ENCODE measurements around the gene EEF1B2. TPM values are rescaled to one million over a fixed set of nuclear protein-coding genes. Genes with fewer than 3 reads are reported as not detected.

The EEF1B2 gene
- total and polyA plus RNA-seq, 2 donors from 2014 or later = 444 to 529 TPM

DNA sequence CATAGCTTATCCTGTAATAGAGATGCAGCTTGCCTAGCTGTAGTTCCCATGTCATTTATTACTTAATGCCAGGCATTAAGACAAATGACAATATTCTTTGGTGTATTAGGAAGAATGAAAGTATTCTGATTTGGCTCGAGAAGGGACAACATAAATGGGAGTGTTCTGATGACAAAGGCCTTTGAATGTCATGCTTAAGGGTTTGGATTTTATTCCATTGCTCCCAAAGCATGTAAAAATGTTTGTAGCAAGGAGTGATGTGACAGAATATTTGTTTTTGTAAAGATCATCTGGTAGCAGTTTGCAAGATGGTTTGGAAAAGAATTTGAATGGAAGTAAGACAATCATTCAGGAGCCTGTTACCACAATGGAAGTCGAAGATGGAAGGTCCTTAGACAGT, 30.4 kb downstream of the EEF1B2 start:
- H3K4me1 ChIP-seq (ENCODE audit: control insufficient read depth in 2 of 3, insufficient read depth in 2 of 3, low read depth in 1 of 3, low read length in 3 of 3) = no peaks in the 10 kb centered on the region
- no peak for DNase-seq
- H3K36me3 ChIP-seq (ENCODE audit: control insufficient read depth in 2 of 3, insufficient read depth in 3 of 3, low read length in 3 of 3) = no peaks in the 10 kb centered on the region
- no peak for FAIRE-seq
- H3K4me3 ChIP-seq (ENCODE audit: low read length in 3 of 3) = no peak overlapping the region
- TF ChIP-seq, protein P1, sequence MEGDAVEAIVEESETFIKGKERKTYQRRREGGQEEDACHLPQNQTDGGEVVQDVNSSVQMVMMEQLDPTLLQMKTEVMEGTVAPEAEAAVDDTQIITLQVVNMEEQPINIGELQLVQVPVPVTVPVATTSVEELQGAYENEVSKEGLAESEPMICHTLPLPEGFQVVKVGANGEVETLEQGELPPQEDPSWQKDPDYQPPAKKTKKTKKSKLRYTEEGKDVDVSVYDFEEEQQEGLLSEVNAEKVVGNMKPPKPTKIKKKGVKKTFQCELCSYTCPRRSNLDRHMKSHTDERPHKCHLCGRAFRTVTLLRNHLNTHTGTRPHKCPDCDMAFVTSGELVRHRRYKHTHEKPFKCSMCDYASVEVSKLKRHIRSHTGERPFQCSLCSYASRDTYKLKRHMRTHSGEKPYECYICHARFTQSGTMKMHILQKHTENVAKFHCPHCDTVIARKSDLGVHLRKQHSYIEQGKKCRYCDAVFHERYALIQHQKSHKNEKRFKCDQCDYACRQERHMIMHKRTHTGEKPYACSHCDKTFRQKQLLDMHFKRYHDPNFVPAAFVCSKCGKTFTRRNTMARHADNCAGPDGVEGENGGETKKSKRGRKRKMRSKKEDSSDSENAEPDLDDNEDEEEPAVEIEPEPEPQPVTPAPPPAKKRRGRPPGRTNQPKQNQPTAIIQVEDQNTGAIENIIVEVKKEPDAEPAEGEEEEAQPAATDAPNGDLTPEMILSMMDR (IDR thresholded peaks at IDR 0.05; ENCODE audit: borderline replicate concordance, extremely low read depth, insufficient read depth) = no peak
- no peak overlapping the region for H3K9ac ChIP-seq (ENCODE audit: low read length in 3 of 3)
- no peak overlapping the region for H3K27ac ChIP-seq (ENCODE audit: low read depth in 2 of 2, low read length in 2 of 2)
- intact Hi-C loops (cut with DNase I) = no loop called here
- H3K27me3 ChIP-seq (ENCODE audit: control insufficient read depth, insufficient read depth, low read length) = no peaks in the 10 kb centered on the region
- no peaks in the 10 kb centered on the region for H3K9me3 ChIP-seq (ENCODE audit: control insufficient read depth in 2 of 3, insufficient read depth in 1 of 3, low read length in 3 of 3)

DNA sequence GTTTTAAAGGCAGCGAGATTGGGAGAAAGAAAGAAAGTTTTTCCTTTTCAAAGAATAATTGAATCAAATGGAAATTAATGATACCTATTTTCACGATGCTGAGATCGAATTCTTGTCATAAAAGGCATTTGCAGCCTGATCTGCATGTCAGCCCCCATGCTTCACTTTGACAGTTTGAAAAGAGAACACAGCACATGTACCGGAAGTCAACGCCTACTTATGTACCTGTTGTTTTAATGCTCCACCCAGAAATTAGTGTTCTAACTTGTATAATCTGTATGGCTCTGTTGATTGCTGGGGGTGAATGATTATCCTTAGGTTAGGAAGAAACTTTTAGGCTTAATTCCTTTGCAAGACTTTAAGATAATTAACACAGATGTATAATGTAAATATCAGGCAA, 31.0 kb downstream of the EEF1B2 start:
- TF ChIP-seq, protein P1 (IDR thresholded peaks at IDR 0.05; ENCODE audit: borderline replicate concordance, extremely low read depth, insufficient read depth) = no peak
- no peaks in the 10 kb centered on the region for H3K9me3 ChIP-seq (ENCODE audit: control insufficient read depth in 2 of 3, insufficient read depth in 1 of 3, low read length in 3 of 3)
- no peak overlapping the region for H3K9ac ChIP-seq (ENCODE audit: low read length in 3 of 3)
- no peaks in the 10 kb centered on the region for H3K4me1 ChIP-seq (ENCODE audit: control insufficient read depth in 2 of 3, insufficient read depth in 2 of 3, low read depth in 1 of 3, low read length in 3 of 3)
- H3K4me3 ChIP-seq (ENCODE audit: low read length in 3 of 3) = no peak overlapping the region
- H3K36me3 ChIP-seq (ENCODE audit: control insufficient read depth in 2 of 3, insufficient read depth in 3 of 3, low read length in 3 of 3) = no peaks in the 10 kb centered on the region
- DNase-seq = no peak
- H3K27me3 ChIP-seq (ENCODE audit: control insufficient read depth, insufficient read depth, low read length) = no peaks in the 10 kb centered on the region
- FAIRE-seq = no peak
- intact Hi-C loops (cut with DNase I) = no loop called here
- H3K27ac ChIP-seq (ENCODE audit: low read depth in 2 of 2, low read length in 2 of 2) = no peak overlapping the region

DNA sequence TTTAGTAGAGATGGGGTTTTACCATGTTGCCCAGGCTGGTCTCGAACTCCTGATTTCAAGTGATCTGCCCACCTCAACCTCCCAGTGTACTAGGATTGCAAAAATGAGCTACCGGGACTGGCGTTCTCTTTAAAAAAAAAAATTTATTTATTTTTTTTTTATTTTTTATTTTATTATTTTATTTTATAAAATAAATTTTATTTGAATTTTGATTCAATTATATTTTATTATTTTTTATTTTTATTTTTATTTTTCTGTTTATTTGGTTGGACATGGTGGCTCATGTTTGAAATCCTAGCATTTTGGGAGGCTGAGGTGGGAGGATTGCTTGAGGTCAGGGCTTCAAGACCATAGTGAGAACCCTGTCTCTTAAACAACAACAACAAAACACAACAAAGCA, 32.5 kb downstream of the EEF1B2 start:
- H3K9ac ChIP-seq (ENCODE audit: low read length in 3 of 3) = no peak overlapping the region
- no peak for FAIRE-seq

More for the DNA sequence above, 32.5 kb downstream of the EEF1B2 start:
- intact Hi-C loops (cut with DNase I) = no loop called here
- Histone ChIP-seq H3K9me3 (ENCODE audit: control insufficient read depth in 2 of 3, insufficient read depth in 1 of 3, low read length in 3 of 3) (no peaks in the 10 kb centered on the region), H3K27ac (ENCODE audit: low read depth in 2 of 2, low read length in 2 of 2) (no peak overlapping the region), H3K27me3 (ENCODE audit: control insufficient read depth, insufficient read depth, low read length) (no peaks in the 10 kb centered on the region), H3K36me3 (ENCODE audit: control insufficient read depth in 2 of 3, insufficient read depth in 3 of 3, low read length in 3 of 3) (no peaks in the 10 kb centered on the region), H3K4me3 (ENCODE audit: low read length in 3 of 3) (no peak overlapping the region), H3K4me1 (ENCODE audit: control insufficient read depth in 2 of 3, insufficient read depth in 2 of 3, low read depth in 1 of 3, low read length in 3 of 3) (no peaks in the 10 kb centered on the region)
- no peak for DNase-seq
- TF ChIP-seq, protein P1 (IDR thresholded peaks at IDR 0.05; ENCODE audit: borderline replicate concordance, extremely low read depth, insufficient read depth) = no peak
